T-helper 2 cell treated with Interferon-gamma antibody and Interleukin-4, amounts not matched to agents 100 ng/mL and 5 ng/mL, for 36 hours (primary cell): ENCODE data around the gene GPBAR1. TPM values are rescaled to one million over a fixed set of nuclear protein-coding genes. Genes with fewer than 3 reads are reported as not detected.

Experiments used
- intact Hi-C: fragments of 100-400 bp; cut with micrococcal nuclease; formaldehyde crosslinking; loops from one replicate; pipeline ENCODE4 v1.15.1; 2023
- total RNA-seq: library from RNA; stranded (reverse); gene quantifications from 2 replicates; pipeline ENCODE4 v1.2.3, GENCODE V29; 2022

The GPBAR1 gene
- total RNA-seq, 1 donor from 2014 or later = 0.86 TPM

DNA sequence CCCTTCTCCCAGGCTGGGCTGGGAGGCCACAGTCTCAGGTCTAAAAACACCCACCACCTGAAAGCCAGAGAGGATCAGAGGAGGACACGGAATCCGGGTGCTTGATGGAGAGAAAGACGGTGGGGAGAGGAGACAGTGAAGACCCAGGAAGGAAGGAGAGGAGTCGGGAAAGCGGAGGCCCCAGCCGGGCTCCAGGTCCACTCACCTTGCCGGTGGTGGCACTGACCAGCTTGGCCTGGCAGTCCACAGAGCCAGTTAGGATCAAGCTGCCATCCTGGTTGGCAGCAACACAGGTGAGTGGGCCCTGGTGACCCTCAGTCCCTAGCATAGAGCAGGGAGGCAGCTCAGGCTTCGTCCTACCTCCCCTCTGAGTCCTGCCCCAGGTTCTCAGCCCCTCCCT lies 4.8 kb downstream of the GPBAR1 start:
- intact Hi-C loops = no loop called here

DNA sequence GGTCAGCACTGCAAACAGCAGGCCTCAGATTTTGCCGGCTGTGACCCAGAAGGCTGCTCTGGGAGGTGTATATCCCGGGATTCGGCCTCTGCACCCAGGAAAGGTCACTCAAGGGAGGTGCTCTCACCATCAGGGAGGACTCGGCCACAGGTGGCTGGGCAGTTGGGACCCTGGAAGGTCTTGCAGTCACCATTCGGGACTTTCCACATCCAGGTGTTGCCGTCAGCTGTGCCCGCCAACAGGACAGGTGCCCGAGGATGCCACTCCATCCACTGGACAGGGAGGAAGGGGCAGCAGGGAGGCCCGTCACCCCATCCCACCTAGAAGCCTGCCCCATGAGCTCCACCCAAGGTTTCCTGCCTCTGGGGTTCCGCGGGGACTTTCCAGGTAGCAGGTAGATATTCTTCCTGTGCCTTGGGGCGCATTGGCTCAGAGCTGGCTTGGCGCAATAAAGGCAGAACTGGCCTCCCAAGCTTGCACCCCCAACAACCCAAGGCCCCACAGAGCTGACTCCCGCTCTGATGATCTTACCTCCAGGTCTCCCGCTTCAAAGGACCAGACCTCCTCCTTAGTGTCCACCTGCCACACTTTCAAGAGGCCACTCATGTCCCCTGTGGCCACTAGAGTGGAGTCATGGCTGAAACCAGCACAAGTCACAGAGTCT lies 5.6 kb downstream of the GPBAR1 start:
- intact Hi-C loops = no loop called here

DNA sequence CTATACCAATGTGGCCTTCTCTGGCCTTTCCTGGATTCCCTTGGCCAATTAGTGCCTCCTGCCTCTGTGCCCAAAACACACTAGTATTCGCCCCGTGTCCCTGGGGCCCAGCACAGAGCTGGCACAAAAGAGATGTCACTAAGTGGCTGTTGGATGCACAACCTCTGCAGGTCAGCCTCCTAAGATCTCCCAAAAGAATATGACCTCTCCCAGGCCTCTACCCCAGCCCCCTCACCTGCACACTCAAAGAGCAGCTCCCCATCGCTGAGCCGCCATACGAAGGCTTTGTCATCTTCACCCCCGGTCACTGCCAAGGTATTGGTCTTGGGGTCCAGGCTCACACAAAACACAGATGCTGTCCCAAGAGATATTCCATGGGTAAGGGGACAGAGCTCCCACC lies 6.4 kb downstream of the GPBAR1 start:
- intact Hi-C loops = no loop called here

GRCh38 chr2:218269900-218270720 lies 9.3 kb downstream of the GPBAR1 start, which contains the start of the genes AAMP and PNKD:
Gene AAMP (minus strand): TSS chr2:218270137. CDS start chr2:218270086, 51 bp downstream.
Gene PNKD (plus strand): TSS chr2:218270519. CDS start chr2:218270536, 17 bp downstream.
- intact Hi-C loops = loop anchor here (1.0 to 5.0 kb wide), 13 partner anchors 16 to 1272 kb away; partner anchors contain the start of genes ARPC2, BCS1L, CHPF and CNOT9

DNA sequence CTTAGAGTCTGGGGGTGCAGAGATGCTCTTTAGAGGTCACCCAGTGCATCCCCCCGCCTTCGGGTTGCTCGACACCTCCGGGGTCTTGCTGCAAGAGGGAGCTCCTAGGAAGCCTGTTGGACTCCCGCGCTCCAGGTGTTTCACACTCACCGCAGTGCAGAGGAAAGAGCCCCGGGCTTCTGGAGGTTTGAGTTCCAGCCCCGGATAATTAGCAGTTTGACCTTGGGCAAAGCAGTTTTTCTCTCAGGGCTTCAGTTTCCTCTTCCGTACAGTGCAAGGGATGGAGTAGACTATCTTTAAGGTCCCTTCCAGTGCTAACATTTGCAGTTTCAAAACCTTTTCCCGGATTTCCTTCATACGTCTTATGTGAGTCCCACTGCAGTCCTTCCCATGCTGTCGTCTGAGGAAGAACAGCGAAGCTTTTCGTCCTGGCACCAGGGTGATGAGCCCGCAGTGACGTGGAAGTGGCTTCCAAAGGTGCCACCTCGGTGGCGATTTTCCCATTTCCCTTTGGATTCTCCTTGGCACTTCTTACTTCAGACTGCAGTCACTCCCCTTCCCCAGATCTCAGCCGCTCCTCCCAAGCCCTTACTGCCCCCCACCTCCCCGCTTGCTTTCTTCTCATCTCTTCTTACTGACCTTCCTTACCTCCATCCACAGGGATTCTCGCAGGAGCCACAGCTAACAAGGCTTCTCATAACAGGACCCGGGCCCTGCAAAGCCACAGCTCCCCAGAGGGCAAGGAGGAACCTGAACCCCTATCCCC lies 10.1 kb downstream of the GPBAR1 start:
- intact Hi-C loops = loop anchor here (1.0 to 5.0 kb wide), 12 partner anchors 15 to 1271 kb away; partner anchors contain the start of genes ARPC2, BCS1L, CHPF and CNOT9

DNA sequence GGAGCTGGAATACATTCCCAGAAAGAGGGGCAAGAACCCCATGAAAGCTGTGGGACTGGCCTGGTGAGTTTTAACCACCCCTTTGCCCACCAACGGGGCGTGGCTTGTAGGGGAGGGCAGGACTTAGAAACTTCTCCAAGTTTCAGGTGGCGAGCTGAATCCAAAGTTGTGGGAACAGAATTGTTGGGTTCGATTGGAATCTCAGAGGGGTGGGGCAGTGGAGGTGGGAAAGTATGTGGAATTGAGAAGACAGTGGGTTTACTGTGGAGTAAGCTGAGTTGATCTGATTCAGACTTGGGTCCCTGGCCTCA lies 10.6 kb downstream of the GPBAR1 start:
- intact Hi-C loops = loop anchor here (2.0 to 5.0 kb wide), 2 partner anchors 85 to 1271 kb away; partner anchors contain the start of genes CHPF and TMEM198

- intact Hi-C loops = loop anchor here (1.0 to 5.0 kb wide), 3 partner anchors 84 to 1270 kb away; partner anchors contain the start of genes CATIP, CHPF and TMEM198
Observed at GRCh38 chr2:218271865-218272530, 11.2 kb downstream of the GPBAR1 start.

- intact Hi-C loops = loop anchor here (1.0 to 5.0 kb wide), 2 partner anchors 84 to 1270 kb away; partner anchors contain the start of genes CATIP, CHPF and TMEM198
Observed at GRCh38 chr2:218272531-218273212, 11.9 kb downstream of the GPBAR1 start.

DNA sequence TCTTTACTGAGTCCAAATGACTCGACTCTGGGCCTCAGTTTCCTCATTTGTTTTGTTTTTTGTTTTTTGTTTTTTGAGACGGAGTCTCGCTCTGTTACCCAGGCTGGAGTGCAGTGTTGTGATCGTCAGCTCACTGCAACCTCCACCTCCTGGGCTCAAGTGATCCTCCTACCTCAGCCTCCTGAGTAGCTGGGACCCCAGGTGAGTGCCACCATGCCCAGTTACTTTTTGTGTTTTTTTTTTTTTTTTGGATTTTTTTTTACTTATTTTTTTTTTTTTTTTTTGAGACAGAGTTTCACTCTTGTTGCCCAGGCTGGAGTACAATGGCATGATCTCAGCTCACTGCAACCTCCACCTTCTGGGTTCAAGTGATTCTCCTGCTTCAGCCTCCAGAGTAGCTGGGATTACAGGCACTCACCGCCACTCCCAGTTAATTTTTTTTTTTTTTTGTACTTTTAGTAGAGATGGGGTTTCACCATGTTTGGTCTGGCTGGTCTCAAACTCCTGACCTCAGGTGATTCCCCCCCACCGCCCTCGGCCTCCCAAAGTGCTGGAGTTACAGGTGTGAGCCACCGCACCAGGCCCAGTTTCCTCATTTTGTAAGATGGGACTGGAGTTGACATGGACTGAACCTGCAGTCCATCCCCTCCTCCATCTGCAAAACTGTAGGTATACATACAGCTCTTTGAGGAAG lies 12.5 kb downstream of the GPBAR1 start:
- intact Hi-C loops = loop anchor here (5.0 kb wide), 1 partner anchor 1269 kb away; the partner anchor contains the start of genes CHPF and TMEM198

GRCh38 chr2:218273908-218274249 lies 13.1 kb downstream of the GPBAR1 start:
- intact Hi-C loops = loop anchor here (5.0 kb wide), 1 partner anchor 1268 kb away; the partner anchor contains the start of genes CHPF and TMEM198

GRCh38 chr2:218274586-218274985 lies 13.8 kb downstream of the GPBAR1 start:
- intact Hi-C loops = loop anchor here (5.0 kb wide), 1 partner anchor 1268 kb away; the partner anchor contains the start of genes CHPF and TMEM198

- intact Hi-C loops = no loop called here
Observed at GRCh38 chr2:218275371-218276072, 14.7 kb downstream of the GPBAR1 start.

- intact Hi-C loops = no loop called here
Observed at GRCh38 chr2:218276986-218277755, 16.4 kb downstream of the GPBAR1 start.

- intact Hi-C loops = no loop called here
Observed at GRCh38 chr2:218277921-218278320, 17.1 kb downstream of the GPBAR1 start.

GRCh38 chr2:218278531-218279360 lies 17.9 kb downstream of the GPBAR1 start:
- intact Hi-C loops = no loop called here

DNA sequence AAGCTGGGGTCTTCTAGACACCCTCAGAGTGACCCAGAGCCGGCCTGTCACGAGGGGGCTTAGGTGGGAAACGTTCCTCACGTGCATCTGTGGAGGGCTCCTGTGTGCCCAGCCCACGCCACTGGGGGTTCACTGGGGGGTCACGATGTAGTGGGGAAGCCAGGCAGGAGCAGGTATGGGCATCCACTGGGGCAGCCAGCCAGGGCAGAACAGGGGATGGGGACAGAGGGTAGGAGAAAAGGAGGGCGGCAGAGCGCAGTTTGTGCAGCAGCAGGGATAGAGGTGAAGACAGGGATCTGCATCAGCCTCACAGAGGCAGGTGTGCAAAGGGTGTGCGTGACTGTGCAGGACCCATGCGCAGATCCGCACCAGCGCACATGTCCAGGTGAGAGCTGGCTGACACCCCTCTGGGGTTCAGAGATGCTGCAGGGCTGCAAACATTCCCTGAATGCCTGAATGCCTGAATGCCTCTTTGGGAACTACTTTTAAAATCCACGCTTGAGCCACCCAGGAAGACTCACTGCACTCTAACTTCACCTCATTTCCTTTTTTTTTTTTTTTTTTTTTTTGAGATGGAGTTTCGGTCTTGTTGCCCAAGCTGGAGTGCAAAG lies 19.6 kb downstream of the GPBAR1 start:
- intact Hi-C loops = no loop called here

- intact Hi-C loops = no loop called here
Observed at GRCh38 chr2:218281449-218281848, 20.6 kb downstream of the GPBAR1 start.
